Measurements from ENCODE around the gene COPS2.

The COPS2 gene

GRCh38 chr15:49152552-49153312 is 2.7 kb downstream of the COPS2 start:
- no peak for DNase-seq
- Histone ChIP-seq H3K27ac (no peak overlapping the region), H3K36me3 (no peaks in the 10 kb centered on the region; the same call in 1 of the 2 replicates), H3K9me3 (ENCODE audit: severe bottlenecking) (no peaks in the 10 kb centered on the region), H3K4me3 (ENCODE audit: low read depth, low read length) (no peak overlapping the region), H3K27me3 (ENCODE audit: insufficient read depth, low read depth, severe bottlenecking) (no peaks in the 10 kb centered on the region)
- no peak for TF ChIP-seq CTCF (IDR thresholded peaks at IDR 0.05; ENCODE audit: low read depth, low read length)

GRCh38 chr15:49151831-49152230 is 3.6 kb downstream of the COPS2 start:
- DNase-seq, result no peak
- Histone ChIP-seq H3K9me3 (ENCODE audit: severe bottlenecking) (no peaks in the 10 kb centered on the region), H3K4me3 (ENCODE audit: low read depth, low read length) (no peak overlapping the region), H3K27ac (no peak overlapping the region), H3K27me3 (ENCODE audit: insufficient read depth, low read depth, severe bottlenecking) (no peaks in the 10 kb centered on the region), H3K36me3 (no peaks in the 10 kb centered on the region; the same call in 1 of the 2 replicates)
- TF ChIP-seq CTCF (IDR thresholded peaks at IDR 0.05; ENCODE audit: low read depth, low read length), result no peak

GRCh38 chr15:49148727-49149126 is 6.7 kb downstream of the COPS2 start:
- Histone ChIP-seq H3K4me3 (ENCODE audit: low read depth, low read length) (no peak overlapping the region), H3K9me3 (ENCODE audit: severe bottlenecking) (no peaks in the 10 kb centered on the region), H3K27me3 (ENCODE audit: insufficient read depth, low read depth, severe bottlenecking) (no peaks in the 10 kb centered on the region), H3K27ac (no peak overlapping the region), H3K36me3 (peaks cover 10% of the 10 kb centered on the region)
- TF ChIP-seq CTCF (IDR thresholded peaks at IDR 0.05; ENCODE audit: low read depth, low read length), result no peak
- no peak for DNase-seq

- Histone ChIP-seq H3K27ac (no peak overlapping the region), H3K4me3 (ENCODE audit: low read depth, low read length) (no peak overlapping the region), H3K36me3 (peaks cover 14% of the 10 kb centered on the region), H3K9me3 (ENCODE audit: severe bottlenecking) (no peaks in the 10 kb centered on the region), H3K27me3 (ENCODE audit: insufficient read depth, low read depth, severe bottlenecking) (no peaks in the 10 kb centered on the region)
- TF ChIP-seq CTCF (IDR thresholded peaks at IDR 0.05; ENCODE audit: low read depth, low read length), result no peak
- DNase-seq, result no peak
Observed at GRCh38 chr15:49148298-49148697, 7.1 kb downstream of the COPS2 start.

- peak; percentile 22 for DNase-seq
- H3K4me3 ChIP-seq (ENCODE audit: low read depth, low read length), result no peak overlapping the region
- no peak overlapping the region for H3K27ac ChIP-seq
- no peaks in the 10 kb centered on the region for H3K27me3 ChIP-seq (ENCODE audit: insufficient read depth, low read depth, severe bottlenecking)
- H3K36me3 ChIP-seq, result peaks cover 35% of the 10 kb centered on the region
- TF ChIP-seq CTCF (IDR thresholded peaks at IDR 0.05; ENCODE audit: low read depth, low read length), result peak; percentile 46
- no peaks in the 10 kb centered on the region for H3K9me3 ChIP-seq (ENCODE audit: severe bottlenecking)
Observed at GRCh38 chr15:49145651-49146609, 9.5 kb downstream of the COPS2 start.

Measured in WERI-Rb-1 (cell line).